Measurements from ENCODE around the gene SRPK1. TPM values are rescaled to one million over a fixed set of nuclear protein-coding genes. Genes with fewer than 3 reads are reported as not detected.

The SRPK1 gene
- total and polyA plus RNA-seq, 2 of the 13 experiments (the other 11 are each of a cell fraction or from before 2014, with no cell fraction given): 56.4 to 142 TPM

DNA sequence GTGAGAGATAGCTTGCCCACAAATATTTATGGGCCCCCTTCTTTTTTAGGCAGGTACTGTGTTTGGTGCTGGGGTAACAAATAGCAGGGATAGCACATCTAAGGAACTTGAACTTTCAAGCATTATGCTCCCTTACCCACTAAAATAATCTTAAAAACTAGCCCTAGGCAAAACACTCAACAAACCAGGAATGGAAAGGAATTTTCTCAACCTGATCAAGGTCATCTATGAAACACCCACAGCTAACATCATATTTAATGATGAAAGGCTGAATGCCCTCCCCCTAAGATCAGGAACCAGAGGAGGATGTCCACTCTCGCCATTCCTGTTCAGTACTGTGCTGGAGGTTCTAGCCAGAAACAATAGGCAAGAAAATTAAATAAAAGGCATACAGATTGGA lies 8.7 kb upstream of the SRPK1 start:
- no TSS peak for BruUV-seq (replicated peaks)
- intact Hi-C loops (cut with micrococcal nuclease; ENCODE audit: unreplicated experiment): no loop called here
- TF ChIP-seq HNF4A (CRISPR knock-in tag; IDR thresholded peaks at IDR 0.05) (no peak), ZNF572 (CRISPR knock-in tag; IDR thresholded peaks at IDR 0.05) (no peak)
- Histone ChIP-seq H3K27ac (ENCODE audit: extremely low read length, insufficient read depth, low read length) (no peak overlapping the region), H3K27me3 (ENCODE audit: control insufficient read depth in 1 of 2, insufficient read depth in 2 of 2, low read length in 2 of 2) (no peaks in the 10 kb centered on the region), H3K79me2 (ENCODE audit: insufficient read depth, low read length) (no peaks in the 10 kb centered on the region), H3K4me3 (replicated peaks in 1 of 3; ENCODE audit: insufficient read depth in 1 of 3, low read depth in 2 of 3, low read length in 3 of 3) (no peak overlapping the region), H3K4me1 (ENCODE audit: insufficient read depth, low read length) (no peaks in the 10 kb centered on the region), H3K9me3 (ENCODE audit: low read length) (no peaks in the 10 kb centered on the region), H2AFZ (ENCODE audit: low read length) (no peak overlapping the region), H4K20me1 (ENCODE audit: insufficient read depth, low read length) (no peaks in the 10 kb centered on the region), H3K4me2 (ENCODE audit: low read depth, low read length) (no peak overlapping the region), H3K9ac (ENCODE audit: insufficient read depth, low read depth, low read length) (no peak overlapping the region), H3K36me3 (replicated peaks in 1 of 2; ENCODE audit: control insufficient read depth in 1 of 2, insufficient read depth in 2 of 2, low read length in 2 of 2) (no peaks in the 10 kb centered on the region)
- ATAC-seq: no peak
- ChIA-PET POLR2A (no interaction called here), CTCF (ENCODE audit: low intra/inter-chr PET ratio, low total read pairs) (no interaction called here)
- in situ Hi-C loops (cut with HindIII; ENCODE audit: extremely low pct_ligation_motif_present, low pct_unique_long_range_greater_than_20kb): no loop called here
- 93% methylated on average over 1 of the region's 1 CpG for WGBS (ENCODE audit: low lambda C conversion rate)
- no peak for DNase-seq (ENCODE audit: low spot score)
- FAIRE-seq: no peak

DNA sequence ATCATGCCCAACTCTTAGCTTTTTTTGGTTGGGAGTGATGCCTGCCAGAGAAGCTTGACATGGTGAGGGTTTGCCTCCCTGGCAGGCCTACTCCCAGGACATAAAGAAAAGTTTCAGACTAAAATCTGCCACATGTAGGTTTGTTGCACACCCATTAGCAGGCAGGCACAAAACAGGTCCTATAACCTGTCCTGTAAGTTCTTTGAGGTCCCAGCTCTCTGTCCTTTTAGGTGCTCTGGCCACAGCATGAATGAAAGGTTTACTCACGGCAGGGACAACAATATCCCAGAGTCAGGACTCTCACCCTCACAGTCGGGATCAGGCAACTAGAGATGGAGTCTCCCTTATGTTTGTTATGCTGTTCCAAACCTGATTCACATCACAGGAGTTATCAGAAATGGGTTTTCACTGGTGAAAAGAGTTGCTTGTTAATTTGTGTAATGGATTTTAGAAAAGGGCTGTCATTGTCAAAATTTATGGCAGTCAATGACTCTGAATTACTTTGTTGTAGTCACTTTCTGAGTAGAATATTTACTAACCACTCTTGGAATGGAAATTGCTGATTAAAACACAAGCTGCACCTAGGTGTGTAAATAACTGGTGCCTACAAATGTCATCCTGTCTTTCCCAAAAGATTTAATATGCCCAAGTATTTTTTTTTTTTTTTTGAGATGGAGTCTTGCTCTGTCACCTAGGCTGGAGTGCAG lies 5.8 kb upstream of the SRPK1 start:
- FAIRE-seq: peak; percentile 12
- POLR2A ChIA-PET: no interaction called here
- intact Hi-C loops (cut with micrococcal nuclease; ENCODE audit: unreplicated experiment) (no loop called here), in situ Hi-C loops (cut with HindIII; ENCODE audit: extremely low pct_ligation_motif_present, low pct_unique_long_range_greater_than_20kb) (no loop called here)
- CTCF ChIA-PET (ENCODE audit: low intra/inter-chr PET ratio, low total read pairs): no interaction called here
- Histone ChIP-seq H3K4me1 (ENCODE audit: insufficient read depth, low read length) (peaks cover 24% of the 10 kb centered on the region), H3K4me2 (ENCODE audit: low read depth, low read length) (no peak overlapping the region), H2AFZ (ENCODE audit: low read length) (no peak overlapping the region), H4K20me1 (ENCODE audit: insufficient read depth, low read length) (no peaks in the 10 kb centered on the region), H3K4me3 (replicated peaks in 1 of 3; ENCODE audit: insufficient read depth in 1 of 3, low read depth in 2 of 3, low read length in 3 of 3) (no peak overlapping the region), H3K36me3 (replicated peaks in 1 of 2; ENCODE audit: control insufficient read depth in 1 of 2, insufficient read depth in 2 of 2, low read length in 2 of 2) (no peaks in the 10 kb centered on the region), H3K79me2 (ENCODE audit: insufficient read depth, low read length) (no peaks in the 10 kb centered on the region), H3K27ac (ENCODE audit: extremely low read length, insufficient read depth, low read length) (no peak overlapping the region), H3K9ac (ENCODE audit: insufficient read depth, low read depth, low read length) (no peak overlapping the region), H3K9me3 (ENCODE audit: low read length) (no peaks in the 10 kb centered on the region), H3K27me3 (ENCODE audit: control insufficient read depth in 1 of 2, insufficient read depth in 2 of 2, low read length in 2 of 2) (no peaks in the 10 kb centered on the region)
- BruUV-seq (replicated peaks): no TSS peak
- no peak for TF ChIP-seq THAP11 (CRISPR knock-in tag; IDR thresholded peaks at IDR 0.05)
- WGBS (ENCODE audit: low lambda C conversion rate): 58% methylated on average over 2 of the region's 2 CpGs
- no peak for DNase-seq (ENCODE audit: low spot score)
- no peak for ATAC-seq

Measured in HepG2 (cell line).